DMS153 (cell line): ENCODE data around the gene DNAJC7.
"Not testable (repeated sequence)": the region's sequence is repeated elsewhere in the genome, so short reads cannot be mapped to it uniquely, and the experiment has no call there.

Experiments used
- DNase-seq: peaks from one replicate; lab custom pipeline; 2025; lab: John Stamatoyannopoulos, UW

Gene DNAJC7

GRCh38 chr17:42040818-42041217 lies 23.6 kb upstream of the DNAJC7 start:
- no peak for DNase-seq

- DNase-seq: no peak
Observed at GRCh38 chr17:42039794-42040763, 22.8 kb upstream of the DNAJC7 start.

GRCh38 chr17:42038221-42038973 lies 21.2 kb upstream of the DNAJC7 start:
- no peak for DNase-seq

GRCh38 chr17:42034059-42034458 lies 16.8 kb upstream of the DNAJC7 start:
- no peak for DNase-seq

GRCh38 chr17:42031584-42031983 lies 14.3 kb upstream of the DNAJC7 start:
- DNase-seq: no peak

GRCh38 chr17:42028791-42029127 lies 11.5 kb upstream of the DNAJC7 start:
- no peak for DNase-seq

GRCh38 chr17:42027961-42028790 lies 10.9 kb upstream of the DNAJC7 start:
- DNase-seq: no peak

- no peak for DNase-seq
Observed at GRCh38 chr17:42027590-42027889, 10.3 kb upstream of the DNAJC7 start.

GRCh38 chr17:42026857-42027589 lies 9.8 kb upstream of the DNAJC7 start:
- no peak for DNase-seq

GRCh38 chr17:42025936-42026335 lies 8.7 kb upstream of the DNAJC7 start:
- DNase-seq: no peak

- DNase-seq: no peak
Observed at GRCh38 chr17:42025191-42025579, 7.9 kb upstream of the DNAJC7 start.

GRCh38 chr17:42023524-42024349 lies 6.5 kb upstream of the DNAJC7 start:
- DNase-seq: no peak

- not testable (repeated sequence) for DNase-seq
Observed at GRCh38 chr17:42020845-42021244, 3.6 kb upstream of the DNAJC7 start.

GRCh38 chr17:42019509-42020404 lies 2.5 kb upstream of the DNAJC7 start, which contains the start of gene NKIRAS2:
Gene NKIRAS2 (plus strand): TSS chr17:42020090. CDS start chr17:42021578, 1,488 bp downstream.
- peak; percentile 80 for DNase-seq

GRCh38 chr17:42018988-42019387 lies 1.7 kb upstream of the DNAJC7 start:
- DNase-seq: no peak

GRCh38 chr17:42018339-42018738 lies 1.1 kb upstream of the DNAJC7 start:
- no peak for DNase-seq

GRCh38 chr17:42017866-42018200 lies 594 bp upstream of the DNAJC7 start:
- DNase-seq: no peak

GRCh38 chr17:42016411-42016831 lies 818 bp downstream of the DNAJC7 start:
- DNase-seq: no peak

- not testable (repeated sequence) for DNase-seq
Observed at GRCh38 chr17:42013740-42014139, 3.5 kb downstream of the DNAJC7 start.

GRCh38 chr17:42012363-42012762 lies 4.9 kb downstream of the DNAJC7 start:
- DNase-seq: not testable (repeated sequence)
